Keratinocyte (primary cell): ENCODE measurements around the gene KCNT2. TPM values are rescaled to one million over a fixed set of nuclear protein-coding genes. Genes with fewer than 3 reads are reported as not detected.

Experiments used
- DNase-seq: peaks from one replicate; pipeline ENCODE4 v3.0.0-alpha.2; 2011; ENCODE audit warnings: low read depth, missing footprints, low spot score
- FAIRE-seq: peaks from 2 replicates; lab custom pipeline; 2011; peaks lifted over from hg19 to GRCh38; lab: Jason Lieb, UNC
- H2AFZ ChIP-seq: 2 replicates; pipeline ENCODE4 v1.6.0; 2012; ENCODE audit warnings: low read length, control low read depth, inconsistent platforms; ENCODE audit not compliant: control insufficient read depth
- H3K27ac ChIP-seq: 2 replicates; pipeline ENCODE4 v1.5.1; 2011; ENCODE audit warnings: low read length; ENCODE audit not compliant: control insufficient read depth, insufficient read depth
- H3K27me3 ChIP-seq: 3 replicates; pipeline ENCODE4 v1.6.0; 2011; ENCODE audit warnings: low read length; ENCODE audit not compliant: control insufficient read depth, insufficient read depth; ENCODE audit errors: extremely low read depth
- H3K36me3 ChIP-seq, 2 experiments: 2 replicates in 1 of 2; 3 replicates in 1 of 2; pipeline ENCODE4 v1.5.1; 2011; ENCODE audit warnings: low read length in 2 of 2, mild to moderate bottlenecking in 1 of 2; ENCODE audit not compliant: control insufficient read depth in 2 of 2, insufficient read depth in 2 of 2; ENCODE audit errors: extremely low read depth in 1 of 2
- H3K4me1 ChIP-seq: 3 replicates; pipeline ENCODE4 v1.5.1; 2011; ENCODE audit warnings: low read length; ENCODE audit not compliant: control insufficient read depth, insufficient read depth; ENCODE audit errors: extremely low read depth
- H3K4me2 ChIP-seq: 3 replicates; pipeline ENCODE4 v1.6.0; 2011; ENCODE audit warnings: low read depth, low read length; ENCODE audit not compliant: control insufficient read depth, insufficient read depth; ENCODE audit errors: extremely low read depth
- H3K4me3 ChIP-seq, 3 experiments: fragments of 200-600 bp in 1 of 3; sonication (generic) in 1 of 3; 2 replicates in 2 of 3; 3 replicates in 1 of 3; pipeline ENCODE4 v1.5.1; 2011 to 2016; ENCODE audit warnings: low read length in 3 of 3, mild to moderate bottlenecking in 3 of 3, control low read depth in 2 of 3, inconsistent platforms in 1 of 3, low read depth in 1 of 3, mixed read lengths in 1 of 3, mixed run types in 1 of 3, moderate library complexity in 1 of 3; ENCODE audit not compliant: control insufficient read depth in 2 of 3, insufficient read depth in 2 of 3; ENCODE audit errors: extremely low read depth in 1 of 3
- H3K79me2 ChIP-seq: 2 replicates; pipeline ENCODE4 v1.6.0; 2012; ENCODE audit warnings: low read length; ENCODE audit not compliant: control insufficient read depth, insufficient read depth
- H3K9ac ChIP-seq: 3 replicates; pipeline ENCODE4 v1.6.0; 2011; ENCODE audit warnings: low read length; ENCODE audit not compliant: control insufficient read depth, insufficient read depth; ENCODE audit errors: extremely low read depth
- H3K9me1 ChIP-seq: 3 replicates; pipeline ENCODE4 v1.6.0; 2011; ENCODE audit warnings: low read length; ENCODE audit not compliant: control insufficient read depth, insufficient read depth; ENCODE audit errors: extremely low read depth
- H3K9me3 ChIP-seq: 2 replicates; pipeline ENCODE4 v1.5.1; 2012; ENCODE audit warnings: low read depth, low read length; ENCODE audit not compliant: control insufficient read depth
- H4K20me1 ChIP-seq: 3 replicates; pipeline ENCODE4 v1.6.0; 2011; ENCODE audit warnings: low read length; ENCODE audit not compliant: control insufficient read depth, insufficient read depth; ENCODE audit errors: extremely low read depth
- CTCF ChIP-seq, 3 experiments: IDR thresholded peaks in 1 of 3; conservative IDR thresholded peaks in 1 of 3; optimal IDR thresholded peaks in 1 of 3; 2 replicates in 2 of 3; 3 replicates in 1 of 3; pipeline versions ENCODE3 to v1.5.1; 2011; ENCODE audit warnings: low read length in 3 of 3, mild to moderate bottlenecking in 3 of 3, moderate library complexity in 2 of 3, control low read depth in 1 of 3, inconsistent platforms in 1 of 3; ENCODE audit not compliant: insufficient read depth in 2 of 3; ENCODE audit errors: extremely low read depth in 1 of 3
- EZH2 ChIP-seq: IDR thresholded peaks from one replicate; pipeline ENCODE4 v1.6.1; 2012; ENCODE audit warnings: inconsistent platforms, mild to moderate bottlenecking, low read length, moderate library complexity
- dilution Hi-C: fragments of 300-500 bp; cut with MboI; formaldehyde crosslinking; loops from one replicate; pipeline ENCODE4 v1.7.0; 2020; ENCODE audit warnings: low sequenced_read_pairs; ENCODE audit not compliant: extremely low pct_ligation_motif_present
- polyA plus RNA-seq, 5 experiments: library from polyadenylated mRNA; depleted of rRNA in 3 of 5; stranded (reverse) in 3 of 5; stranded (forward) in 1 of 5; unstranded in 1 of 5; fragments of >200 nt; gene quantifications; 1 replicate in 1 of 5; 2 replicates in 3 of 5; 3 replicates in 1 of 5; pipeline versions ENCODE4 v1.2.1 to v1.2.3, GENCODE V29; 2011 to 2012; ENCODE audit warnings: missing spikeins in 2 of 5, low read depth in 1 of 5, low replicate concordance in 1 of 5

KCNT2 gene
- polyA plus RNA-seq, 1 donor (not counting 4 experiments of a cell fraction or from before 2014, with no cell fraction given), result not detected

GRCh38 chr1:196451103-196451502 lies 157.1 kb downstream of the KCNT2 start:
- Histone ChIP-seq H3K4me2 (no peak overlapping the region), H3K9ac (no peak overlapping the region), H3K9me3 (no peaks in the 10 kb centered on the region), H3K27ac (no peak overlapping the region), H3K27me3 (peaks cover 3% of the 10 kb centered on the region), H3K4me3 (no peak overlapping the region), H3K36me3 (no peaks in the 10 kb centered on the region), H3K9me1 (no peaks in the 10 kb centered on the region), H3K79me2 (no peaks in the 10 kb centered on the region), H3K4me1 (no peaks in the 10 kb centered on the region), H4K20me1 (no peaks in the 10 kb centered on the region), H2AFZ (no peak overlapping the region)
- DNase-seq (no peak), FAIRE-seq (no peak)
- no peak for TF ChIP-seq EZH2
- no peak for TF ChIP-seq CTCF (optimal IDR thresholded peaks at IDR 0.05 in 1 of 3, IDR thresholded peaks at IDR 0.05 in 1 of 3, conservative IDR thresholded peaks at IDR 0.05 in 1 of 3; ENCODE audit: extremely low read depth in 1 of 3, insufficient read depth in 2 of 3, low read length in 3 of 3)
- dilution Hi-C loops, result no loop called here

- no peaks in the 10 kb centered on the region for H3K9me1 ChIP-seq
- DNase-seq (no peak), FAIRE-seq (no peak)
- H3K4me1 ChIP-seq, result no peaks in the 10 kb centered on the region
- H3K27me3 ChIP-seq, result peaks cover 3% of the 10 kb centered on the region
- no peak overlapping the region for H3K4me3 ChIP-seq
- H3K4me2 ChIP-seq, result no peak overlapping the region
- no peak overlapping the region for H2AFZ ChIP-seq
- no peak for TF ChIP-seq EZH2
- TF ChIP-seq CTCF (optimal IDR thresholded peaks at IDR 0.05 in 1 of 3, IDR thresholded peaks at IDR 0.05 in 1 of 3, conservative IDR thresholded peaks at IDR 0.05 in 1 of 3; ENCODE audit: extremely low read depth in 1 of 3, insufficient read depth in 2 of 3, low read length in 3 of 3), result no peak
- no peaks in the 10 kb centered on the region for H3K36me3 ChIP-seq
- dilution Hi-C loops, result no loop called here
- no peak overlapping the region for H3K27ac ChIP-seq
- H3K9ac ChIP-seq, result no peak overlapping the region
- H3K9me3 ChIP-seq, result no peaks in the 10 kb centered on the region
- H3K79me2 ChIP-seq, result no peaks in the 10 kb centered on the region
- no peaks in the 10 kb centered on the region for H4K20me1 ChIP-seq
Observed at GRCh38 chr1:196450143-196451095, 157.8 kb downstream of the KCNT2 start.
